Thoracic aorta (tissue), 2 donors: ENCODE measurements around the gene LCN10. TPM values are rescaled to one million over a fixed set of nuclear protein-coding genes. Genes with fewer than 3 reads are reported as not detected.
A peak's percentile ranks its signal among the peaks of the same experiment; 100 is the strongest.

Source experiments
- ATAC-seq: fragments of 150-250 bp; one replicate; pipeline ENCODE4 v1.8.0; 2017; ENCODE audit warnings: low read depth; ENCODE audit not compliant: insufficient number of reproducible peaks, low FRiP score
- DNase-seq: peaks from one replicate; pipeline ENCODE4 v3.0.0-alpha.2; 2020; ENCODE audit warnings: low spot score
- H3K27ac ChIP-seq, 2 donors: fragments of 200-600 bp; sonication (generic); 1 replicate in 1 of 2; 2 replicates in 1 of 2; pipeline ENCODE4 v1.5.1; 2016; ENCODE audit warnings: mild to moderate bottlenecking in 2 of 2, moderate library complexity in 2 of 2
- H3K27me3 ChIP-seq: fragments of 200-600 bp; sonication (generic); replicated peaks from 2 replicates; pipeline ENCODE4 v1.6.0; 2016; ENCODE audit warnings: mild to moderate bottlenecking; ENCODE audit not compliant: insufficient read depth
- H3K36me3 ChIP-seq: fragments of 200-600 bp; sonication (generic); one replicate; pipeline ENCODE4 v1.5.1; 2016
- H3K4me1 ChIP-seq, 2 donors: fragments of 200-600 bp; sonication (generic); 1 replicate in 1 of 2; 2 replicates in 1 of 2; pipeline versions ENCODE4 v1.5.1 to v1.6.0; 2016; ENCODE audit warnings: low read depth in 2 of 2, mild to moderate bottlenecking in 1 of 2; ENCODE audit not compliant: control insufficient read depth in 1 of 2
- H3K4me3 ChIP-seq: fragments of 200-600 bp; sonication (generic); 2 replicates; pipeline ENCODE4 v1.5.1; 2016; ENCODE audit warnings: mild to moderate bottlenecking
- H3K9me3 ChIP-seq: fragments of 200-600 bp; sonication (generic); 2 replicates; pipeline ENCODE4 v1.5.1; 2016
- total RNA-seq, 2 donors: library from RNA; depleted of rRNA; stranded (reverse); fragments of >200 nt; gene quantifications; one replicate each; pipeline versions ENCODE4 v1.1.0 to v1.2.3, GENCODE V29; 2016
- TF ChIP-seq, protein P1 (sequence below): fragments of 200-600 bp; sonication (generic); IDR thresholded peaks from one replicate; pipeline ENCODE4 v1.5.1; 2019; ENCODE audit warnings: antibody characterized with exemption

The LCN10 gene
- total RNA-seq, 2 donors from 2014 or later = 3.1 to 9.4 TPM

DNA sequence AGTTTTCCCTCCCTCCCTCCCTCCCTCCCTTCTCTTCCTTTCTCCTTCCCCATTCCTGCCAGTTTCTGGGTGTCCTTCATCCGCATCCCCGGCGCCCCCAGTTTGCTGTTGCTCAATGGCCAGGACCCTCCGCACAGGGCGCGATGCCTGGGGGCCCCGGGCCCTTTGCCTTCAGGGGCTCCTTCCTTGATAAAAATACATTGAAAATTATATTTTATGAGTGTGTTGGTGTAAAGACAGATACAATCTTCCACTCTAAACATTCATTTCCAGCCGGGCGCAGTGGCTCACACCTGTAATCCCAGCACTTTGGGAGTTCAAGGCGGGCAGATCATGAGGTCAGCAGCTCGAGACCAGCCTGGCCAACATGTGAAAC lies 47.9 kb downstream of the LCN10 start:
- TF ChIP-seq, protein P1, sequence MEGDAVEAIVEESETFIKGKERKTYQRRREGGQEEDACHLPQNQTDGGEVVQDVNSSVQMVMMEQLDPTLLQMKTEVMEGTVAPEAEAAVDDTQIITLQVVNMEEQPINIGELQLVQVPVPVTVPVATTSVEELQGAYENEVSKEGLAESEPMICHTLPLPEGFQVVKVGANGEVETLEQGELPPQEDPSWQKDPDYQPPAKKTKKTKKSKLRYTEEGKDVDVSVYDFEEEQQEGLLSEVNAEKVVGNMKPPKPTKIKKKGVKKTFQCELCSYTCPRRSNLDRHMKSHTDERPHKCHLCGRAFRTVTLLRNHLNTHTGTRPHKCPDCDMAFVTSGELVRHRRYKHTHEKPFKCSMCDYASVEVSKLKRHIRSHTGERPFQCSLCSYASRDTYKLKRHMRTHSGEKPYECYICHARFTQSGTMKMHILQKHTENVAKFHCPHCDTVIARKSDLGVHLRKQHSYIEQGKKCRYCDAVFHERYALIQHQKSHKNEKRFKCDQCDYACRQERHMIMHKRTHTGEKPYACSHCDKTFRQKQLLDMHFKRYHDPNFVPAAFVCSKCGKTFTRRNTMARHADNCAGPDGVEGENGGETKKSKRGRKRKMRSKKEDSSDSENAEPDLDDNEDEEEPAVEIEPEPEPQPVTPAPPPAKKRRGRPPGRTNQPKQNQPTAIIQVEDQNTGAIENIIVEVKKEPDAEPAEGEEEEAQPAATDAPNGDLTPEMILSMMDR = no peak
- no peaks in the 10 kb centered on the region for H3K9me3 ChIP-seq
- no peak overlapping the region for H3K27ac ChIP-seq
- peaks cover 0 to 9% of the 10 kb centered on the region in 2 donors for H3K4me1 ChIP-seq
- H3K36me3 ChIP-seq = no peaks in the 10 kb centered on the region
- H3K27me3 ChIP-seq = no peaks in the 10 kb centered on the region
- DNase-seq (no peak), ATAC-seq (no peak)
- H3K4me3 ChIP-seq = no peak overlapping the region

DNA sequence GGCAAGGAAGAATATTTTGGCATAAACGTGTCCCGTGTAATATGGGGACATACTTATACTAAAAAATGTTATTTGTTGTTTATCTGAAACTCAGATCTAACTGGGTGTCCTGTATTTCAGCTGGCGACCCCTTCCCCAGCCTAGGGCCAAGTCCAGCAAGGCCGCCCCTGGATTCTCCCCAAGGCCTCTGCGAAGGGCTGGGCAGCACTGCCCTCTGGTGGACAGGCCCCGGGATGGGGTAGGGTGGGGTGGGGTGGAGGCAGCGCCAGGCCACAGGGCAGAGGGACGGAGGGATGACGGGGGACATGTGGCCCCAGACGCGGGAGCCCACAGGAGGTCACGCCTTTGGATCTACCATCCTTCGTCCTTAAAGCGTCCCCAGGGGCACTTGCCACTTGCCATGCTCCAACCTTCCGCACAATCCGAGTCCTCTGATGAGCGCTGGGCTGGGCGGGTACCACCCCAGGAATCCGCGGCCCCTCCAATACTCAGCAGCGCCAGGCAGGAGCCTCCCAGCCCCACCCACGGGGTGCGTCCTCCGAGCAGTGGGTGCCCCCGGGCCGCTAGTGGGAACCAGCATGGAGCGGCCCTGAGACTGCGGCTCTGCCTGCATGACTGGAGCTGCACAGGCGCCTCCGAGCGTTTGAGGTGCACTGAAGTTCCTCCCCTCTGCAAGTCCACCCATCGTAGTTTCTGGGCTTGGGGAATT lies 48.4 kb downstream of the LCN10 start:
- H3K4me3 ChIP-seq = no peak overlapping the region
- no peaks in the 10 kb centered on the region for H3K36me3 ChIP-seq
- no peaks in the 10 kb centered on the region for H3K9me3 ChIP-seq
- TF ChIP-seq, protein P1 = peak; percentile 27
- no peaks in the 10 kb centered on the region for H3K27me3 ChIP-seq
- DNase-seq (no peak), ATAC-seq (no peak)
- peaks cover 0 to 9% of the 10 kb centered on the region in 2 donors for H3K4me1 ChIP-seq
- no peak overlapping the region for H3K27ac ChIP-seq

DNA sequence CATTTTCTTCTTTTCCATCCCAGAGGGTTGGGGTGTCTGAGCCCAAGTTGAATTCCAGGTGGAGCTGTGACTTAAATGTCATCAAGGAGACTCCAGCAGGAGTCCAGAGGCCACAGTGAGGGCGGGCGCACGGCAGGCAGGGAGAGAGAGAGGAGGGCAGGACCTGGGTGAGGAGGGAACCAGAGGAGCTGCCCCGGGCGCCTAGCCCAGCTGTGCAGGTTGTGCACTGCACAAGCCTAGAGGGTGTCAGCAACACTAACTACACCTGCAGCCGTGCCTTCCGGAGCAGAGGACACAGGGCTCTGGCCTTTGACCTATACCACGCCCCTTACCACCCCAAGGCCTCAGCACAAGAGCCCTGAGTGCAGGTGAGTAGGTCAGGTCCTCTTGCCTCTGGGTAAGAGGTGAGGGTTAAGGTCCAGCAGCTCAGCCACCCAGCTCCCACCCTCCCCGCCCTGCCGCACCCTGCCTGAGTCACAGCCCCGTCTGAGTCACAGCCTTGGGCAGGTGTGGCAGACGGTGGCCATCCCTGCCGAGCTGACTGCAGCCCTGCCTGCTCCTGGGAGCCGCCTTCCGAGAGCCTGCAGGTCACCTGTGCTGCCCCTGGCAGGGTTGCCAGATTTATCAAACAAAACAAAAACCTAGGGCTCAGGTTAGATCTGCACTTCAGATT lies 49.1 kb downstream of the LCN10 start:
- Histone ChIP-seq H3K9me3 (no peaks in the 10 kb centered on the region), H3K4me1 (peaks cover 0 to 9% of the 10 kb centered on the region in 2 donors), H3K27ac (no peak overlapping the region), H3K4me3 (no peak overlapping the region), H3K27me3 (no peaks in the 10 kb centered on the region), H3K36me3 (no peaks in the 10 kb centered on the region)
- no peak for DNase-seq
- TF ChIP-seq, protein P1 = no peak
- ATAC-seq = no peak

DNA sequence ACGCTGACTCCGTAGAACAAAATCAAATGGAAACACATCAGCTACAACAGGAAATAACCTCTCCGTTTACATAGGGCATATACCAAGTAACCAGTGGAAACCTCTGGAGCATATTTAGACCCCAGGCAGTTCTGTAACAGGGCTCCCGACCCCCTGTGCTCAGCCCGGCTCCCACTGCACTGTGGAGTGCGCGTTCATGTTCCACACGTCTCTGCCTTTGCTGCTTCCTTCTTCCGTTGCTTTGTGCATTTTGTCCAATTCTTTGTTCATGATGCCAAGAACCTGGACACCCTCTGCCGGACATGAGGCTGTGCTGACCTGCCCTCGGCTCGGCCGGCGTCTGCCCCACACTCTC lies 49.6 kb downstream of the LCN10 start:
- TF ChIP-seq, protein P1 = no peak
- Histone ChIP-seq H3K36me3 (no peaks in the 10 kb centered on the region), H3K27ac (no peak overlapping the region), H3K4me3 (no peak overlapping the region), H3K27me3 (no peaks in the 10 kb centered on the region), H3K9me3 (no peaks in the 10 kb centered on the region), H3K4me1 (peaks cover 0 to 9% of the 10 kb centered on the region in 2 donors)
- no peak for DNase-seq
- ATAC-seq = no peak

DNA sequence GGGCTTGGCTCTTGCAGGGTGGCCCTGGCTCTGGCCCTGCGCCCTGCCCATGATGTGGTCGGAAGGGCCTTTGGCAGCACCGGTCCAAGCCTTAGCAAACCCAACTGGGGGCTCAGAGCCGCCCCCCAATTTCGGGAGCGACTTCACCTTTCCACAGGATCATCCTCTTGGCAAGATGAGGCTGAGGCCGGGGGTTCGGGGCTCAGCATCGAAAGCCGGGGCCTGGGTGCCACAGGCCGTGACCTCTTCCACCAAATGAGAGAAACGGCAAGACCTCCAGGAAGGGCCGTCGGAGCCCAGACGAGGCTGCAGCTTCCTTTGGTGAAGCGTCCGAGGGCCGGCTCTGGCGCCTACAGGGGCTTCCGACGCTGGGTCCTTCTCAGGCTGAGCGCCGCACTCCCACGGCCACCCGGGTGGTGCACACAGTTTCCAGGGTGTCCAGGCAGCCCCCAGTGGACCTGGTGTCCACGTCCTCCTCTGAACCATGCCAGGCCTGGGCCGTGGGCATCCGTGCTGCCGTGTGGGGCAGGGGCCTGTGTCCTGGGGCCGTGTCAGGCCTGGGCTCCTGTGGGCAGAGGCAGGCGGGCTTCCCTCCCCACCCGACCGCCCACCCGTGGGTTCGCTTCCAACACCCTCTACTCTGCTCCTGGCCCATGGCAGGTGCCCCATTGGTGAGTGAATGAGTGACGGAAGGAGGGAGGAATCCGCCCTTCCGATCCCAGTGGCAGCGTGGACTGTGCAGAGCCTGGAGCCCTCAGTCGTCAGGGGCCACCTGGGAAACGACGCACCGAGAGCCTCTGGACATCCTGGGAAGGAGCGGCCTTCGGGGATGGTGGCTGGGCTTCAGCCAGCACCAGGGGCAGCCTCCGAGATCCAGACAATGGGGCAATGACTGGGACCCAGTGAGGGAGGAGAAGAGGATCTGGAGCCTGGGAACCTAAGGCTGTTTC lies 50.3 kb downstream of the LCN10 start:
- DNase-seq (no peak), ATAC-seq (no peak)
- Histone ChIP-seq H3K4me3 (no peak overlapping the region), H3K36me3 (no peaks in the 10 kb centered on the region), H3K4me1 (peaks cover 4 to 9% of the 10 kb centered on the region in 2 donors), H3K9me3 (no peaks in the 10 kb centered on the region), H3K27me3 (no peaks in the 10 kb centered on the region), H3K27ac (no peak overlapping the region)
- TF ChIP-seq, protein P1 = no peak
